ENCODE data around the gene PAK2. TPM values are rescaled to one million over a fixed set of nuclear protein-coding genes. Genes with fewer than 3 reads are reported as not detected.

The PAK2 gene
- total and polyA plus RNA-seq, 2 experiments from 2014 or later: 24.3 to 49.4 TPM

- Histone ChIP-seq H3K4me1 (ENCODE audit: insufficient read depth) (no peaks in the 10 kb centered on the region), H3K27ac (ENCODE audit: low read depth) (no peak overlapping the region), H3K4me2 (no peak overlapping the region), H2AFZ (no peak overlapping the region), H3K9me2 (ENCODE audit: insufficient read depth) (no peaks in the 10 kb centered on the region), H3K79me2 (replicated peaks; ENCODE audit: insufficient read depth) (no peaks in the 10 kb centered on the region), H3F3A (replicated peaks; ENCODE audit: low read depth) (no peaks in the 10 kb centered on the region), H4K20me1 (replicated peaks; ENCODE audit: insufficient read depth) (peaks cover 7% of the 10 kb centered on the region; the same call in 1 of the 2 replicates), H3K27me3 (ENCODE audit: insufficient read depth) (no peaks in the 10 kb centered on the region), H3K36me3 (ENCODE audit: insufficient read depth) (peaks cover 57% of the 10 kb centered on the region), H3K4me3 (no peak overlapping the region)
- Mint-ChIP-seq H3K27me3 (ENCODE audit: insufficient read depth, low read depth, poor library complexity) (peaks cover 4% of the 10 kb centered on the region), H3K36me3 (ENCODE audit: low read depth) (peaks cover 79% of the 10 kb centered on the region), H3K4me3 (no peak overlapping the region), H3K9me3 (no peaks in the 10 kb centered on the region), H3K4me1 (no peaks in the 10 kb centered on the region), H3K27ac (no peak overlapping the region)
- no peak for ATAC-seq
- no peak for DNase-seq (ENCODE audit: low spot score)
- TF ChIP-seq POLR2AphosphoS5 (IDR thresholded peaks at IDR 0.05; ENCODE audit: low read depth) (no peak), ETS1 (IDR thresholded peaks at IDR 0.05) (no peak), STAT1 (IDR thresholded peaks at IDR 0.05; ENCODE audit: unreplicated experiment) (no peak), ZNF331 (CRISPR knock-in tag; IDR thresholded peaks at IDR 0.05; ENCODE audit: low read depth) (no peak), NANOG (IDR thresholded peaks at IDR 0.05; ENCODE audit: borderline replicate concordance) (no peak), JUNB (IDR thresholded peaks at IDR 0.05; ENCODE audit: unreplicated experiment) (no peak), EZH2 (IDR thresholded peaks at IDR 0.05; ENCODE audit: low read depth, unreplicated experiment) (no peak), ZNF462 (CRISPR knock-in tag; IDR thresholded peaks at IDR 0.05) (no peak), CTCF (conservative IDR thresholded peaks at IDR 0.05; ENCODE audit: low read depth in 2 of 2) (no peak), CREB1 (CRISPR knock-in tag; IDR thresholded peaks at IDR 0.05; ENCODE audit: low read depth) (no peak), ZNF114 (CRISPR knock-in tag; IDR thresholded peaks at IDR 0.05) (no peak), EZH2phosphoT487 (IDR thresholded peaks at IDR 0.05; ENCODE audit: unreplicated experiment) (no peak)
- TF ChIP-seq, protein P1, sequence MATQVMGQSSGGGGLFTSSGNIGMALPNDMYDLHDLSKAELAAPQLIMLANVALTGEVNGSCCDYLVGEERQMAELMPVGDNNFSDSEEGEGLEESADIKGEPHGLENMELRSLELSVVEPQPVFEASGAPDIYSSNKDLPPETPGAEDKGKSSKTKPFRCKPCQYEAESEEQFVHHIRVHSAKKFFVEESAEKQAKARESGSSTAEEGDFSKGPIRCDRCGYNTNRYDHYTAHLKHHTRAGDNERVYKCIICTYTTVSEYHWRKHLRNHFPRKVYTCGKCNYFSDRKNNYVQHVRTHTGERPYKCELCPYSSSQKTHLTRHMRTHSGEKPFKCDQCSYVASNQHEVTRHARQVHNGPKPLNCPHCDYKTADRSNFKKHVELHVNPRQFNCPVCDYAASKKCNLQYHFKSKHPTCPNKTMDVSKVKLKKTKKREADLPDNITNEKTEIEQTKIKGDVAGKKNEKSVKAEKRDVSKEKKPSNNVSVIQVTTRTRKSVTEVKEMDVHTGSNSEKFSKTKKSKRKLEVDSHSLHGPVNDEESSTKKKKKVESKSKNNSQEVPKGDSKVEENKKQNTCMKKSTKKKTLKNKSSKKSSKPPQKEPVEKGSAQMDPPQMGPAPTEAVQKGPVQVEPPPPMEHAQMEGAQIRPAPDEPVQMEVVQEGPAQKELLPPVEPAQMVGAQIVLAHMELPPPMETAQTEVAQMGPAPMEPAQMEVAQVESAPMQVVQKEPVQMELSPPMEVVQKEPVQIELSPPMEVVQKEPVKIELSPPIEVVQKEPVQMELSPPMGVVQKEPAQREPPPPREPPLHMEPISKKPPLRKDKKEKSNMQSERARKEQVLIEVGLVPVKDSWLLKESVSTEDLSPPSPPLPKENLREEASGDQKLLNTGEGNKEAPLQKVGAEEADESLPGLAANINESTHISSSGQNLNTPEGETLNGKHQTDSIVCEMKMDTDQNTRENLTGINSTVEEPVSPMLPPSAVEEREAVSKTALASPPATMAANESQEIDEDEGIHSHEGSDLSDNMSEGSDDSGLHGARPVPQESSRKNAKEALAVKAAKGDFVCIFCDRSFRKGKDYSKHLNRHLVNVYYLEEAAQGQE (IDR thresholded peaks at IDR 0.05; ENCODE audit: unreplicated experiment): no peak
Observed at GRCh38 chr3:196810963-196811581, 71.4 kb downstream of the PAK2 start.

Data from GM23338 (cell line).